IMR-90 (cell line): Measurements from ENCODE around the gene LILRA2. TPM values are rescaled to one million over a fixed set of nuclear protein-coding genes. Genes with fewer than 3 reads are reported as not detected.

Source experiments
- ATAC-seq: fragments of 200-7000 bp; cut with Tn5 transposase; 2 replicates; pipeline ENCODE4 v1.9.1; 2020; ENCODE audit warnings: low read depth, mild to moderate bottlenecking, moderate library complexity
- BruUV-seq: library from RNA; stranded (reverse); fragments of 400-500 nt; replicated peaks from 2 replicates; lab custom pipeline; 2021; lab: Mats Ljungman, UMichigan
- CTCF ChIA-PET: fragments of 300-600 bp; formaldehyde crosslinking; extraction: SDS; loops from one replicate; lab custom pipeline; 2021; ENCODE audit warnings: antibody characterized with exemption; lab: Yijun Ruan, JAX
- POLR2A ChIA-PET: fragments of 300-600 bp; sonication (Branson Sonifier 250); formaldehyde crosslinking; loops from one replicate; lab custom pipeline; 2022; ENCODE audit warnings: antibody characterized with exemption; ENCODE audit not compliant: unreplicated experiment; lab: Charles Lee
- DNase-seq: peaks from one replicate; pipeline ENCODE4 v3.0.0; 2013
- H2AFZ ChIP-seq: replicated peaks from 2 replicates; pipeline ENCODE3; 2013; ENCODE audit warnings: low read length, mild to moderate bottlenecking; ENCODE audit not compliant: poor library complexity
- H2AK5ac ChIP-seq: 2 replicates; pipeline ENCODE4 v1.6.1; 2013; ENCODE audit warnings: low read depth, low read length, inconsistent platforms
- H2AK9ac ChIP-seq: replicated peaks from 2 replicates; pipeline ENCODE3; 2013; ENCODE audit warnings: mild to moderate bottlenecking, low read depth, low read length, moderate library complexity; ENCODE audit not compliant: poor library complexity
- H2BK120ac ChIP-seq: 2 replicates; pipeline ENCODE4 v1.6.1; 2013; ENCODE audit warnings: low read depth, low read length, inconsistent platforms
- H2BK15ac ChIP-seq: 3 replicates; pipeline ENCODE4 v1.6.1; 2013; ENCODE audit warnings: low read depth, low read length, inconsistent platforms
- H2BK20ac ChIP-seq: 2 replicates; pipeline ENCODE4 v1.6.1; 2013; ENCODE audit warnings: low read depth, mild to moderate bottlenecking, inconsistent platforms, low read length, moderate library complexity
- H2BK5ac ChIP-seq: 2 replicates; pipeline ENCODE4 v1.6.1; 2013; ENCODE audit warnings: mild to moderate bottlenecking, low read depth, low read length, inconsistent platforms; ENCODE audit not compliant: poor library complexity, severe bottlenecking
- H3K14ac ChIP-seq: replicated peaks from 2 replicates; pipeline ENCODE4 v1.6.1; 2013; ENCODE audit warnings: low read depth, low read length, inconsistent platforms
- H3K18ac ChIP-seq: 2 replicates; pipeline ENCODE4 v1.6.1; 2013; ENCODE audit warnings: low read depth, low read length, control low read depth
- H3K23ac ChIP-seq: 2 replicates; pipeline ENCODE4 v1.6.1; 2013; ENCODE audit warnings: low read depth, low read length, inconsistent platforms
- H3K27ac ChIP-seq: 2 replicates; pipeline ENCODE4 v1.5.1; 2013; ENCODE audit warnings: mild to moderate bottlenecking, control low read depth, low read length; ENCODE audit not compliant: insufficient read depth
- H3K27me3 ChIP-seq: 2 replicates; pipeline ENCODE4 v1.6.1; 2013; ENCODE audit warnings: low read length; ENCODE audit not compliant: control insufficient read depth, insufficient read depth
- H3K36me3 ChIP-seq: 2 replicates; pipeline ENCODE4 v1.6.1; 2013; ENCODE audit warnings: low read length, mixed read lengths; ENCODE audit not compliant: control insufficient read depth, insufficient read depth
- H3K4ac ChIP-seq: 2 replicates; pipeline ENCODE4 v1.6.1; 2013; ENCODE audit warnings: low read depth, low read length, inconsistent platforms
- H3K4me1 ChIP-seq: 2 replicates; pipeline ENCODE4 v1.6.1; 2013; ENCODE audit warnings: low read length, mixed read lengths; ENCODE audit not compliant: control insufficient read depth, insufficient read depth
- H3K4me2 ChIP-seq: 2 replicates; pipeline ENCODE4 v1.6.1; 2013; ENCODE audit warnings: low read depth, mild to moderate bottlenecking, control low read depth, low read length, moderate library complexity
- H3K4me3 ChIP-seq: 2 replicates; pipeline ENCODE4 v1.5.1; 2013; ENCODE audit warnings: low read depth, mild to moderate bottlenecking, control low read depth, low read length, moderate library complexity; ENCODE audit not compliant: insufficient read depth
- H3K56ac ChIP-seq: 2 replicates; pipeline ENCODE4 v1.6.1; 2013; ENCODE audit warnings: low read length, inconsistent platforms; ENCODE audit not compliant: insufficient read depth; ENCODE audit errors: extremely low read depth
- H3K79me1 ChIP-seq, 2 experiments: 2 replicates each; pipeline ENCODE4 v1.6.1; 2013; ENCODE audit warnings: low read length in 2 of 2, inconsistent platforms in 1 of 2, low read depth in 1 of 2
- H3K9ac ChIP-seq: 2 replicates; pipeline ENCODE4 v1.6.1; 2013; ENCODE audit warnings: low read depth, low read length, control low read depth
- H3K9me1 ChIP-seq: 2 replicates; pipeline ENCODE4 v1.6.1; 2013; ENCODE audit warnings: low read length, inconsistent platforms; ENCODE audit not compliant: insufficient read depth
- H3K9me3 ChIP-seq: 2 replicates; pipeline ENCODE4 v1.6.1; 2013; ENCODE audit warnings: low read length; ENCODE audit not compliant: control insufficient read depth, insufficient read depth
- H4K20me1 ChIP-seq: 2 replicates; pipeline ENCODE4 v1.6.1; 2013; ENCODE audit warnings: low read length, inconsistent platforms; ENCODE audit not compliant: insufficient read depth
- H4K5ac ChIP-seq: 2 replicates; pipeline ENCODE4 v1.6.1; 2013; ENCODE audit warnings: mild to moderate bottlenecking, low read depth, low read length, control low read depth
- H4K8ac ChIP-seq, 2 experiments: 2 replicates each; pipeline ENCODE4 v1.6.1; 2013; ENCODE audit warnings: low read depth in 2 of 2, low read length in 2 of 2, control low read depth in 1 of 2, inconsistent platforms in 1 of 2
- H4K91ac ChIP-seq: 2 replicates; pipeline ENCODE4 v1.6.1; 2013; ENCODE audit warnings: low read depth, low read length, inconsistent platforms; ENCODE audit not compliant: insufficient read depth
- BHLHE40 ChIP-seq: fragments of 150-350 bp; IDR thresholded peaks from 2 replicates; pipeline ENCODE4 v1.6.1; 2016; ENCODE audit warnings: mild to moderate bottlenecking, low read depth, low read length
- CEBPB ChIP-seq: IDR thresholded peaks from 2 replicates; pipeline ENCODE4 v1.6.1; 2012; ENCODE audit warnings: low read depth, low read length, improper control_type of control experiment
- CHD1 ChIP-seq: IDR thresholded peaks from 2 replicates; pipeline ENCODE4 v1.6.1; 2012; ENCODE audit warnings: low read depth, low read length, improper control_type of control experiment
- FOS ChIP-seq: fragments of 150-350 bp; IDR thresholded peaks from 2 replicates; pipeline ENCODE4 v1.6.1; 2016; ENCODE audit warnings: low read depth, low read length
- MAFK ChIP-seq: IDR thresholded peaks from 2 replicates; pipeline ENCODE4 v1.6.1; 2012; ENCODE audit warnings: low read depth, low read length, improper control_type of control experiment
- MAZ ChIP-seq: IDR thresholded peaks from 2 replicates; pipeline ENCODE4 v1.6.1; 2012; ENCODE audit warnings: low read depth, mild to moderate bottlenecking, low read length, improper control_type of control experiment, moderate library complexity, borderline replicate concordance
- MXI1 ChIP-seq: IDR thresholded peaks from 2 replicates; pipeline ENCODE4 v1.6.1; 2012; ENCODE audit warnings: low read depth, mild to moderate bottlenecking, low read length, moderate library complexity, borderline replicate concordance
- NFE2L2 ChIP-seq: fragments of 150-350 bp; IDR thresholded peaks from 2 replicates; pipeline ENCODE4 v1.6.1; 2016; ENCODE audit warnings: low read depth, mild to moderate bottlenecking, low read length
- POLR2A ChIP-seq: IDR thresholded peaks from 2 replicates; pipeline ENCODE4 v1.6.1; 2012; ENCODE audit warnings: mild to moderate bottlenecking, low read depth, low read length
- RAD21 ChIP-seq: IDR thresholded peaks from 2 replicates; pipeline ENCODE4 v1.6.1; 2012; ENCODE audit warnings: low read length, improper control_type of control experiment
- RCOR1 ChIP-seq: IDR thresholded peaks from 2 replicates; pipeline ENCODE4 v1.6.1; 2012; ENCODE audit warnings: mild to moderate bottlenecking, low read length, improper control_type of control experiment; ENCODE audit not compliant: insufficient replicate concordance
- RFX5 ChIP-seq: IDR thresholded peaks from 2 replicates; pipeline ENCODE4 v1.8.0; 2012; ENCODE audit warnings: low read depth, mild to moderate bottlenecking, low read length, moderate library complexity
- SMC3 ChIP-seq: fragments of 150-350 bp; IDR thresholded peaks from 2 replicates; pipeline ENCODE4 v1.6.1; 2016; ENCODE audit warnings: low read depth, mild to moderate bottlenecking, antibody characterized with exemption, low read length, moderate library complexity
- WGBS, 2 experiments: methylation state at CpG; one replicate each; pipeline versions ENCODE4 v1.1.5 to v1.1.7; 2013; ENCODE audit warnings: missing lambda C conversion rate in 2 of 2; ENCODE audit not compliant: insufficient read length in 1 of 2; ENCODE audit errors: extremely low coverage in 2 of 2; 5-methylcytosine and 5-hydroxymethylcytosine counted together
- dilution Hi-C: fragments of 300-500 bp; cut with HindIII; formaldehyde crosslinking; loops from one replicate; pipeline ENCODE4 v1.14.3; 2018; ENCODE audit warnings: low sequenced_read_pairs; ENCODE audit not compliant: unreplicated experiment
- in situ Hi-C: fragments of 300-500 bp; cut with MboI; formaldehyde crosslinking; loops from 3 replicates; pipeline ENCODE4 v1.14.3; 2019; ENCODE audit warnings: low sequenced_read_pairs, inconsistent platforms, mixed read lengths
- intact Hi-C: fragments of 100-400 bp; cut with micrococcal nuclease; formaldehyde crosslinking; loops from 2 replicates; pipeline ENCODE4 v1.10.0; 2022
- polyA plus RNA-seq, 3 experiments: library from polyadenylated mRNA; depleted of rRNA; stranded (reverse); fragments of >200 nt; gene quantifications; 2 replicates each; pipeline ENCODE4 v1.2.3, GENCODE V29; 2012; ENCODE audit warnings: low replicate concordance in 1 of 3
- total RNA-seq: library from RNA; depleted of rRNA; stranded (reverse); fragments of >200 nt; gene quantifications from 2 replicates; pipeline ENCODE4 v1.2.3, GENCODE V29; 2012
- TF ChIP-seq, protein P1 (sequence below): fragments of 150-350 bp; IDR thresholded peaks from 2 replicates; pipeline ENCODE4 v1.6.1; 2017; ENCODE audit warnings: mild to moderate bottlenecking, antibody characterized with exemption, low read length, low read depth
- TF ChIP-seq, protein P2 (sequence below): conservative IDR thresholded peaks from 2 replicates; pipeline ENCODE4 v1.5.1; 2012; ENCODE audit warnings: mild to moderate bottlenecking, low read depth, low read length, improper control_type of control experiment

LILRA2 gene
- total and polyA plus RNA-seq, 2 of the 4 experiments (the other 2 are of a cell fraction) = not detected

DNA sequence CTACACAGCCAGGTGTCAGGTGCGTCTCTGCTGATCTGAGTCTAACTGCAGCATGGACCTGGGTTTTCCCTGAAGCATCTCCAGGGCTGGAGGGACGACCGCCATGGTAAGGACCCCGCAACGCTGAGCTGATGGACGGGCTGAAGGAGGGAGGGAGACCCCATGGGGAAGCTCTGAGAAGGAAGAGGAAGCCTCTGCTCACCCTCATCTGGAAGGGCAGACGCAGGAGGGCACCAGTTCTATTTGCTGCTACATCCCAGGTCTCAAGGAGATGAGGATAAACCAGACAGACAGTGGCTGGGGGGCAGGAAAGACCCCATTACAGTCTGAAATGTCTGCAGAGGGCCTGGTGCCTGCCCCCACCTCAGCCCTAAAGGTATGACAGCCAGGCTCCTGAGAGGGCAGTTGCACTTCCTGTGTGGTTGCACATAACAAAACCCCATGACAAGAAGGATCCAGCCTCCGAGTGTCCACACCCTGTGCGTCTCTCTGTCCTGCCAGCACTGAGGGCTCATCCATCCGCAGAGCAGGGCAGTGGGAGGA lies at the start of gene LILRA2 (continued):
- no peak for TF ChIP-seq CEBPB

DNA sequence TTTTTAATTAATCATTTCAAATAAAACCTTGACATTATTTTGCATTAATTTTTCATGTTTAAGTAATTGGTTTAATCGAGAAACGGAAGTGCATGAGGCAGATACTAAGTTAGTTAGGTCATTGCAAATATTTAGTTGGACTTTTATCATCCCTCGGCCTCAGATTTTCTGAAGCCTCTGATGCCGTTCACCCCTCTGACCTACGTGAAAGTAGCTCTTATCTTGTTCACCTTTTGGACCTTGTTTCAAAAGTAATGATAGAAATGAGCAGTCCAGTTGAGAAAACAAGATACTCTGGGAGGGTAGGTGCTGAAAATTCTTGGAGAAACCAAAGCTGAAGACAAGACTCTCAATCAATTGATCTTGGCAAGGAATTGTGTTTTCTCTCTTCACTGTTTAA lies 48.0 kb upstream of the LILRA2 start:
- WGBS, 2 experiments = no CpG with 5 or more reads among the region's 5 CpGs
- ChIA-PET POLR2A (no interaction called here), CTCF (no interaction called here)
- H3K4me3 ChIP-seq = no peak overlapping the region
- H3K9ac ChIP-seq = no peak overlapping the region
- H3K9me1 ChIP-seq = no peaks in the 10 kb centered on the region
- no peak overlapping the region for H3K27ac ChIP-seq
- dilution Hi-C loops = no loop called here
- H2BK20ac ChIP-seq = no peak overlapping the region
- H4K5ac ChIP-seq = no peak overlapping the region
- H3K23ac ChIP-seq = no peak overlapping the region
- no peak overlapping the region for H2BK5ac ChIP-seq
- no peak overlapping the region for H2BK120ac ChIP-seq
- intact Hi-C loops = no loop called here
- H4K8ac ChIP-seq = no peak overlapping the region
- H3K36me3 ChIP-seq = no peaks in the 10 kb centered on the region
- H4K91ac ChIP-seq = no peak overlapping the region
- no peak overlapping the region for H2AFZ ChIP-seq
- peaks cover 17% of the 10 kb centered on the region for H3K9me3 ChIP-seq
- H3K4me2 ChIP-seq = no peak overlapping the region
- no peak overlapping the region for H2BK15ac ChIP-seq
- H3K79me1 ChIP-seq = no peaks in the 10 kb centered on the region
- ATAC-seq = no peak
- in situ Hi-C loops = no loop called here
- no peak overlapping the region for H3K56ac ChIP-seq
- H3K18ac ChIP-seq = no peak overlapping the region
- no peaks in the 10 kb centered on the region for H3K4me1 ChIP-seq
- no peak overlapping the region for H2AK9ac ChIP-seq
- no peak overlapping the region for H3K4ac ChIP-seq
- no peaks in the 10 kb centered on the region for H3K27me3 ChIP-seq
- no TSS peak for BruUV-seq
- no peak for DNase-seq
- no peak overlapping the region for H2AK5ac ChIP-seq
- no peak overlapping the region for H3K14ac ChIP-seq
- H4K20me1 ChIP-seq = no peaks in the 10 kb centered on the region
- no peak for TF ChIP-seq RAD21
- TF ChIP-seq MAZ = no peak
- TF ChIP-seq MAFK = no peak
- TF ChIP-seq, protein P1, sequence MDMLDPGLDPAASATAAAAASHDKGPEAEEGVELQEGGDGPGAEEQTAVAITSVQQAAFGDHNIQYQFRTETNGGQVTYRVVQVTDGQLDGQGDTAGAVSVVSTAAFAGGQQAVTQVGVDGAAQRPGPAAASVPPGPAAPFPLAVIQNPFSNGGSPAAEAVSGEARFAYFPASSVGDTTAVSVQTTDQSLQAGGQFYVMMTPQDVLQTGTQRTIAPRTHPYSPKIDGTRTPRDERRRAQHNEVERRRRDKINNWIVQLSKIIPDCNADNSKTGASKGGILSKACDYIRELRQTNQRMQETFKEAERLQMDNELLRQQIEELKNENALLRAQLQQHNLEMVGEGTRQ = no peak
- no peak for TF ChIP-seq RFX5
- TF ChIP-seq, protein P2, sequence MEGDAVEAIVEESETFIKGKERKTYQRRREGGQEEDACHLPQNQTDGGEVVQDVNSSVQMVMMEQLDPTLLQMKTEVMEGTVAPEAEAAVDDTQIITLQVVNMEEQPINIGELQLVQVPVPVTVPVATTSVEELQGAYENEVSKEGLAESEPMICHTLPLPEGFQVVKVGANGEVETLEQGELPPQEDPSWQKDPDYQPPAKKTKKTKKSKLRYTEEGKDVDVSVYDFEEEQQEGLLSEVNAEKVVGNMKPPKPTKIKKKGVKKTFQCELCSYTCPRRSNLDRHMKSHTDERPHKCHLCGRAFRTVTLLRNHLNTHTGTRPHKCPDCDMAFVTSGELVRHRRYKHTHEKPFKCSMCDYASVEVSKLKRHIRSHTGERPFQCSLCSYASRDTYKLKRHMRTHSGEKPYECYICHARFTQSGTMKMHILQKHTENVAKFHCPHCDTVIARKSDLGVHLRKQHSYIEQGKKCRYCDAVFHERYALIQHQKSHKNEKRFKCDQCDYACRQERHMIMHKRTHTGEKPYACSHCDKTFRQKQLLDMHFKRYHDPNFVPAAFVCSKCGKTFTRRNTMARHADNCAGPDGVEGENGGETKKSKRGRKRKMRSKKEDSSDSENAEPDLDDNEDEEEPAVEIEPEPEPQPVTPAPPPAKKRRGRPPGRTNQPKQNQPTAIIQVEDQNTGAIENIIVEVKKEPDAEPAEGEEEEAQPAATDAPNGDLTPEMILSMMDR = no peak
- TF ChIP-seq SMC3 = no peak
- TF ChIP-seq BHLHE40 = no peak
- no peak for TF ChIP-seq POLR2A
- TF ChIP-seq MXI1 = no peak
- no peak for TF ChIP-seq NFE2L2
- no peak for TF ChIP-seq CEBPB
- no peak for TF ChIP-seq CHD1
- no peak for TF ChIP-seq RCOR1
- no peak for TF ChIP-seq FOS
